Adrenal gland (tissue), 12 donors: ENCODE data around the gene ERG28. TPM values are rescaled to one million over a fixed set of nuclear protein-coding genes. Genes with fewer than 3 reads are reported as not detected.
"Not testable (repeated sequence)": the region's sequence is repeated elsewhere in the genome, so short reads cannot be mapped to it uniquely, and the experiment has no call there.

Experiments used
- DNase-seq, 7 donors: peaks; one replicate each; pipeline ENCODE4 v3.0.0-alpha.2; 2019 to 2020
- H3K27ac ChIP-seq, 5 donors: fragments of 200-600 bp; sonication (generic) in 4 of 5; 1 replicate in 3 of 5; 2 replicates in 2 of 5; pipeline versions ENCODE4 v1.5.1 to v1.8.0; 2016 to 2020; ENCODE audit warnings: mild to moderate bottlenecking in 1 of 5
- H3K27me3 ChIP-seq: fragments of 200-600 bp; 2 replicates; pipeline ENCODE4 v1.8.0; 2021
- H3K36me3 ChIP-seq, 2 donors: fragments of 200-600 bp; replicated peaks in 1 of 2; 1 replicate in 1 of 2; 2 replicates in 1 of 2; pipeline versions ENCODE4 v1.5.1 to v1.8.0; 2018 to 2022
- H3K4me1 ChIP-seq, 2 donors: fragments of 200-600 bp; replicated peaks in 1 of 2; 1 replicate in 1 of 2; 2 replicates in 1 of 2; pipeline versions ENCODE4 v1.5.1 to v1.8.0; 2018 to 2021
- H3K4me3 ChIP-seq, 4 donors: fragments of 200-600 bp; sonication (generic) in 3 of 4; one replicate each; pipeline ENCODE4 v1.5.1; 2016 to 2018
- H3K9me3 ChIP-seq, 3 donors: fragments of 200-600 bp; sonication (generic) in 1 of 3; replicated peaks in 1 of 3; 1 replicate in 2 of 3; 2 replicates in 1 of 3; pipeline versions ENCODE4 v1.5.1 to v1.8.0; 2016 to 2021
- CTCF ChIP-seq, 6 experiments: fragments of 450-650 bp in 4 of 6; fragments of 200-600 bp in 2 of 6; sonication (generic) in 1 of 6; IDR thresholded peaks; 1 replicate in 5 of 6; 2 replicates in 1 of 6; pipeline versions ENCODE4 v1.5.1 to v1.8.0; 2016 to 2021; ENCODE audit warnings: antibody characterized with exemption in 6 of 6, mild to moderate bottlenecking in 2 of 6, moderate library complexity in 1 of 6
- POLR2A ChIP-seq, 2 donors: fragments of 450-650 bp; IDR thresholded peaks; one replicate each; pipeline ENCODE4 v1.6.1; 2017; ENCODE audit warnings: antibody characterized with exemption in 2 of 2, mild to moderate bottlenecking in 2 of 2, moderate library complexity in 1 of 2
- WGBS, 4 donors: extraction: QIAGEN DNeasy Blood & Tissue Kit in 2 of 4; methylation state at CpG; one replicate each; pipeline versions ENCODE4 v1.1.5 to v1.1.7; 2013 to 2017; 5-methylcytosine and 5-hydroxymethylcytosine counted together
- intact Hi-C, 2 donors: fragments of 100-400 bp; cut with DNase I; formaldehyde crosslinking; loops; one replicate each; pipeline versions ENCODE4 v1.14.1 to v1.15.0; 2022 to 2023
- polyA plus RNA-seq, 3 donors: library from polyadenylated mRNA; stranded (reverse); fragments of 200-250 nt in 2 of 3; fragments of 350-450 nt in 1 of 3; fragmentation: Illumina TruSeq in 1 of 3; extraction: RNeasy Lipid Tissue Mini Kit (QIAGEN cat#74804) in 1 of 3; gene quantifications; one replicate each; pipeline ENCODE4 v1.2.3, GENCODE V29; 2013 to 2014
- total RNA-seq, 9 donors: library from RNA; depleted of rRNA in 4 of 9; stranded (reverse); fragments of >200 nt in 4 of 9; fragments of 120-200 nt in 1 of 9; fragmentation: NEBNext Ultra II Directional in 1 of 9; extraction: Animal tissue kit (Norgen Biotek cat#: 25700) in 1 of 9; gene quantifications; one replicate each; pipeline versions ENCODE4 v1.1.0 to v1.2.4, GENCODE V29; 2013 to 2023
- donor health status: healthy with polysubstance abuse.
- donor health status: Bipolar disorder and iron deficiency.
- donor health status: DM: yes; HTN: yes; CAD: no.
- donor health status: DM: no; HTN: no; CAD: no.
- donor health status: DM: no; HTN: no; CAD: no.
- donor health status: DM: yes; HTN: yes; CAD: no.

Gene ERG28
- total and polyA plus RNA-seq, 12 donors = 12.1 to 106 (median 29.7) TPM

- Histone ChIP-seq H3K36me3 (peaks cover 0 to 4% of the 10 kb centered on the region in 2 donors), H3K4me1 (peaks cover 7 to 17% of the 10 kb centered on the region in 2 donors), H3K27ac (no peak overlapping the region), H3K4me3 (no peak overlapping the region), H3K9me3 (no peaks in the 10 kb centered on the region), H3K27me3 (no peaks in the 10 kb centered on the region)
- DNase-seq = no peak
- whole genome bisulfite sequencing, 4 donors = 89 to 95% (median 94%) methylated on average over 4 to 6 of the region's 6 CpGs
- intact Hi-C loops = loop anchor here in 1 of 2 donors (10.0 kb wide), 1 partner anchor 205 kb away; no protein-coding TSS in a partner anchor
- TF ChIP-seq CTCF (IDR thresholded peaks at IDR 0.05) (no peak), POLR2A (IDR thresholded peaks at IDR 0.05) (no peak)
Measured at GRCh38 chr14:75700295-75700694, 39.6 kb upstream of the ERG28 start.

- Histone ChIP-seq H3K27ac (no peak overlapping the region), H3K4me1 (peaks cover 7 to 17% of the 10 kb centered on the region in 2 donors), H3K4me3 (no peak overlapping the region), H3K27me3 (no peaks in the 10 kb centered on the region), H3K9me3 (no peaks in the 10 kb centered on the region), H3K36me3 (peaks cover 0 to 4% of the 10 kb centered on the region in 2 donors)
- intact Hi-C loops = no loop called here
- WGBS, 4 donors = 91 to 93% (median 93%) methylated on average over 3 of the region's 3 CpGs
- TF ChIP-seq POLR2A (IDR thresholded peaks at IDR 0.05) = no peak
- DNase-seq = no peak
Measured at GRCh38 chr14:75699331-75699730, 38.7 kb upstream of the ERG28 start.

GRCh38 chr14:75697918-75698317 lies 37.2 kb upstream of the ERG28 start:
- Histone ChIP-seq H3K4me1 (peaks cover 7 to 17% of the 10 kb centered on the region in 2 donors), H3K4me3 (no peak overlapping the region), H3K9me3 (no peaks in the 10 kb centered on the region), H3K27me3 (no peaks in the 10 kb centered on the region), H3K36me3 (peaks cover 0 to 10% of the 10 kb centered on the region in 2 donors), H3K27ac (no peak overlapping the region)
- TF ChIP-seq POLR2A (IDR thresholded peaks at IDR 0.05) (no peak), CTCF (IDR thresholded peaks at IDR 0.05) (no peak)
- 91 to 100% (median 92%) methylated on average over 2 of the region's 2 CpGs for WGBS, 4 donors
- DNase-seq = no peak
- intact Hi-C loops = no loop called here

GRCh38 chr14:75697386-75697785 lies 36.7 kb upstream of the ERG28 start:
- H3K4me3 ChIP-seq = no peak overlapping the region
- 90 to 95% (median 92%) methylated on average over 1 of the region's 1 CpG for WGBS, 4 donors
- H3K9me3 ChIP-seq = no peaks in the 10 kb centered on the region
- peaks cover 7 to 11% of the 10 kb centered on the region in 2 donors for H3K4me1 ChIP-seq
- peaks cover 0 to 10% of the 10 kb centered on the region in 2 donors for H3K36me3 ChIP-seq
- TF ChIP-seq CTCF (IDR thresholded peaks at IDR 0.05) = no peak
- TF ChIP-seq POLR2A (IDR thresholded peaks at IDR 0.05) = no peak
- H3K27me3 ChIP-seq = no peaks in the 10 kb centered on the region
- no peak for DNase-seq
- no peak overlapping the region for H3K27ac ChIP-seq
- intact Hi-C loops = no loop called here

GRCh38 chr14:75695025-75695424 lies 34.3 kb upstream of the ERG28 start:
- H3K9me3 ChIP-seq, H3K27me3 ChIP-seq, H3K27ac ChIP-seq, DNase-seq, H3K4me3 ChIP-seq, H3K4me1 ChIP-seq, intact Hi-C loops: not testable (repeated sequence)
- H3K36me3 ChIP-seq = peaks cover 0 to 19% of the 10 kb centered on the region in 2 donors
- 94 to 97% (median 96%) methylated on average over 6 of the region's 6 CpGs for WGBS, 4 donors
